HepG2 (cell line): ENCODE results near the gene CDR2L. TPM values are rescaled to one million over a fixed set of nuclear protein-coding genes. Genes with fewer than 3 reads are reported as not detected.

Experiments
- ATAC-seq: fragments of 200-7000 bp; cut with Tn5 transposase; 3 replicates; pipeline ENCODE4 v1.9.1; 2020; ENCODE audit warnings: mild to moderate bottlenecking, moderate library complexity
- BruUV-seq: library from RNA; stranded (reverse); fragments of 400-500 nt; replicated peaks from 2 replicates; lab custom pipeline; 2021; lab: Mats Ljungman, UMichigan
- CTCF ChIA-PET: fragments of 300-600 bp; formaldehyde crosslinking; extraction: SDS; loops from one replicate; lab custom pipeline; 2021; ENCODE audit warnings: low total read pairs, inconsistent platforms, low intra/inter-chr PET ratio; lab: Yijun Ruan, JAX
- POLR2A ChIA-PET: fragments of 350-600 bp; sonication (Branson Sonifier 250); formaldehyde crosslinking; loops from one replicate; lab custom pipeline; 2020; ENCODE audit warnings: antibody characterized with exemption, inconsistent platforms; lab: Yijun Ruan, JAX
- DNase-seq: peaks from one replicate; pipeline ENCODE4 v3.0.0-alpha.2; 2015; ENCODE audit warnings: low spot score
- FAIRE-seq: peaks from 3 replicates; lab custom pipeline; 2011; peaks lifted over from hg19 to GRCh38; lab: Jason Lieb, UNC
- H2AFZ ChIP-seq: one replicate; pipeline ENCODE4 v1.6.1; 2011; ENCODE audit warnings: low read length, inconsistent platforms
- H3K27ac ChIP-seq: fragments of 300-600 bp; 3 replicates; pipeline ENCODE4 v1.8.0; 2011; ENCODE audit warnings: mixed run types, mild to moderate bottlenecking, mixed read lengths, low read length, inconsistent platforms; ENCODE audit not compliant: insufficient read depth; ENCODE audit errors: extremely low read length
- H3K27me3 ChIP-seq, 2 experiments: fragments of 200-600 bp in 1 of 2; 2 replicates in 1 of 2; 3 replicates in 1 of 2; pipeline versions ENCODE4 v1.6.0 to v1.8.0; 2011; ENCODE audit warnings: low read length in 2 of 2, mild to moderate bottlenecking in 2 of 2, moderate library complexity in 2 of 2, inconsistent platforms in 1 of 2; ENCODE audit not compliant: insufficient read depth in 2 of 2, control insufficient read depth in 1 of 2
- H3K36me3 ChIP-seq, 2 experiments: fragments of 200-600 bp in 1 of 2; replicated peaks in 1 of 2; 2 replicates in 1 of 2; 3 replicates in 1 of 2; pipeline versions ENCODE4 v1.5.1 to v1.8.0; 2011; ENCODE audit warnings: low read length in 2 of 2, inconsistent platforms in 1 of 2; ENCODE audit not compliant: insufficient read depth in 2 of 2, control insufficient read depth in 1 of 2
- H3K4me1 ChIP-seq: 2 replicates; pipeline ENCODE4 v1.5.1; 2012; ENCODE audit warnings: low read length, inconsistent platforms; ENCODE audit not compliant: insufficient read depth
- H3K4me2 ChIP-seq: 2 replicates; pipeline ENCODE4 v1.6.0; 2011; ENCODE audit warnings: low read depth, low read length, inconsistent platforms
- H3K4me3 ChIP-seq, 3 experiments: fragments of 200-600 bp in 1 of 3; sonication (generic), shearing (Covaris generic) in 1 of 3; replicated peaks in 1 of 3; 2 replicates each; pipeline ENCODE4 v1.5.1; 2011 to 2016; ENCODE audit warnings: low read length in 3 of 3, inconsistent platforms in 2 of 3, low read depth in 2 of 3, mild to moderate bottlenecking in 2 of 3, control low read depth in 1 of 3, mixed read lengths in 1 of 3; ENCODE audit not compliant: insufficient read depth in 1 of 3
- H3K79me2 ChIP-seq: one replicate; pipeline ENCODE4 v1.6.1; 2011; ENCODE audit warnings: low read length, inconsistent platforms; ENCODE audit not compliant: insufficient read depth
- H3K9ac ChIP-seq: 2 replicates; pipeline ENCODE4 v1.6.0; 2011; ENCODE audit warnings: mild to moderate bottlenecking, low read depth, low read length, inconsistent platforms; ENCODE audit not compliant: insufficient read depth
- H3K9me3 ChIP-seq: 2 replicates; pipeline ENCODE4 v1.5.1; 2012; ENCODE audit warnings: mild to moderate bottlenecking, low read length
- H4K20me1 ChIP-seq: 2 replicates; pipeline ENCODE4 v1.6.0; 2011; ENCODE audit warnings: inconsistent platforms, mild to moderate bottlenecking, low read length, moderate library complexity; ENCODE audit not compliant: insufficient read depth
- AGO2 ChIP-seq: fragments of 200-400 bp; formaldehyde crosslinking; optimal IDR thresholded peaks from 2 replicates; pipeline ENCODE3; 2017; ENCODE audit warnings: mild to moderate bottlenecking, low read depth, low read length, moderate library complexity
- ELF4 ChIP-seq: sonication (generic); formaldehyde crosslinking; IDR thresholded peaks from 2 replicates; pipeline ENCODE4 v1.5.0; 2020; ENCODE audit warnings: missing genetic modification reagents, mild to moderate bottlenecking, moderate library complexity, borderline replicate concordance
- FOSL2 ChIP-seq: sonication (generic); formaldehyde crosslinking; IDR thresholded peaks from 2 replicates; pipeline ENCODE4 v1.4.0; 2020; ENCODE audit warnings: missing genetic modification reagents
- FOXO1 ChIP-seq: sonication (generic); formaldehyde crosslinking; IDR thresholded peaks from 2 replicates; pipeline ENCODE4 v1.4.0; 2020; ENCODE audit warnings: missing genetic modification reagents
- MIER2 ChIP-seq: IDR thresholded peaks from 2 replicates; pipeline ENCODE4 v1.6.1; 2016; ENCODE audit warnings: missing biosample characterization, missing genetic modification reagents
- SOX13 ChIP-seq, 3 experiments: fragments of 450-650 bp in 1 of 3; sonication (generic) in 1 of 3; formaldehyde crosslinking in 1 of 3; IDR thresholded peaks in 2 of 3; conservative IDR thresholded peaks in 1 of 3; 2 replicates each; pipeline versions ENCODE4 v1.5.0 to v1.6.1; 2016 to 2020; ENCODE audit warnings: antibody characterized with exemption in 1 of 3, mild to moderate bottlenecking in 1 of 3, missing compliant biosample characterization in 1 of 3, missing genetic modification reagents in 1 of 3, moderate library complexity in 1 of 3
- SRF ChIP-seq: IDR thresholded peaks from 2 replicates; pipeline ENCODE4 v1.6.1; 2011; ENCODE audit warnings: mild to moderate bottlenecking, low read depth, low read length, moderate library complexity
- ZBTB1 ChIP-seq: sonication (generic); formaldehyde crosslinking; IDR thresholded peaks from 2 replicates; pipeline ENCODE4 v1.4.0; 2020; ENCODE audit warnings: missing genetic modification reagents, borderline replicate concordance
- ZC3H13 ChIP-seq: sonication (generic); formaldehyde crosslinking; IDR thresholded peaks from 2 replicates; pipeline ENCODE4 v1.8.1; 2023; ENCODE audit warnings: mild to moderate bottlenecking, missing genetic modification reagents, moderate library complexity
- ZNF383 ChIP-seq: sonication (generic); formaldehyde crosslinking; IDR thresholded peaks from 2 replicates; pipeline ENCODE4 v1.4.0; 2020; ENCODE audit warnings: missing genetic modification reagents, mild to moderate bottlenecking, borderline replicate concordance
- ZNF430 ChIP-seq: sonication (generic); formaldehyde crosslinking; IDR thresholded peaks from 2 replicates; pipeline ENCODE4 v1.9.0; 2021; ENCODE audit warnings: mild to moderate bottlenecking, missing genetic modification reagents
- ZNF496 ChIP-seq: sonication (generic); formaldehyde crosslinking; IDR thresholded peaks from 2 replicates; pipeline ENCODE4 v1.8.1; 2023; ENCODE audit warnings: mild to moderate bottlenecking, moderate library complexity, missing genetic modification reagents; ENCODE audit not compliant: insufficient replicate concordance
- WGBS: methylation state at CpG from one replicate; pipeline ENCODE4 v1.1.6; 2017; ENCODE audit warnings: low lambda C conversion rate; 5-methylcytosine and 5-hydroxymethylcytosine counted together
- in situ Hi-C: cut with HindIII; loops from 2 replicates; pipeline ENCODE4 v1.10.0; 2017; ENCODE audit warnings: low pct_unique_long_range_greater_than_20kb; ENCODE audit not compliant: extremely low pct_ligation_motif_present
- intact Hi-C: fragments of 100-400 bp; cut with micrococcal nuclease; formaldehyde crosslinking; loops from one replicate; pipeline ENCODE4 v1.10.0; 2022; ENCODE audit not compliant: unreplicated experiment
- polyA plus RNA-seq, 8 experiments: library from polyadenylated mRNA; depleted of rRNA in 3 of 8; stranded (reverse) in 7 of 8; unstranded in 1 of 8; fragments of >200 nt; fragmentation: Illumina TruSeq in 4 of 8; extraction: Trizol in 4 of 8; gene quantifications; 2 replicates each; pipeline versions ENCODE4 v1.2.1 to v1.2.3, GENCODE V29; 2011 to 2016; ENCODE audit warnings: low read depth in 4 of 8, missing spikeins in 1 of 8, mixed read lengths in 1 of 8; ENCODE audit not compliant: insufficient read depth in 1 of 8
- total RNA-seq, 5 experiments: library from RNA; depleted of rRNA; stranded (reverse); fragments of >200 nt; fragmentation: Illumina TruSeq; extraction: Trizol; gene quantifications; 2 replicates each; pipeline ENCODE4 v1.2.3, GENCODE V29; 2016; ENCODE audit warnings: low read depth in 1 of 5
- TF ChIP-seq, protein P1 (sequence below): sonication (generic); formaldehyde crosslinking; IDR thresholded peaks from 2 replicates; pipeline ENCODE4 v1.8.0; 2022; ENCODE audit warnings: missing genetic modification reagents, mild to moderate bottlenecking, inconsistent platforms, borderline replicate concordance
- TF ChIP-seq, protein P2 (sequence below): sonication (generic); formaldehyde crosslinking; IDR thresholded peaks from 2 replicates; pipeline ENCODE4 v1.5.0; 2020; ENCODE audit warnings: missing genetic modification reagents
- TF ChIP-seq, protein P3 (sequence below): sonication (generic); formaldehyde crosslinking; IDR thresholded peaks from 2 replicates; pipeline ENCODE4 v1.8.1; 2022; ENCODE audit warnings: mild to moderate bottlenecking, missing genetic modification reagents

CDR2L gene
- total and polyA plus RNA-seq, 2 of the 13 experiments (the other 11 are each of a cell fraction or from before 2014, with no cell fraction given) = 1.9 to 2.1 TPM

DNA sequence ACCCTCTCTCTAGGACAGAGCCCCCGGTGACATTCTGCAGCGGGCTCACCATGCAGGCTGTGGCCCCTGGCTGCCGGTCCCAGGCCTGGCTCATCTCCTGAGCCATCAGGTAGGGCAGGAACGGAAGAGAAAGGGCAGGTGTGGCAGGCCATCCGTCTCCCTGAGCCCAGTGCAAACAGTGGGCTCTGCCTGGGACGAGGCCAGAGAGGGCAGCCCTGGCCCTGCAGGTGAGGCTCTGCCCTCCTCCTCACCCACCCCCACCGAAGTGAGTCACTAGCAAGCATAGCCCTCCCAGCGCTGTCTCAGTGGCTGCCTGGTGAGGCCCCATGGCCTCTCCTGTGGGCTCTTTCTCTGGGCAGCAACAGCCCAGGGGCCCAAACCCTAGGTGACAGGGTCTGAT, 37.2 kb upstream of the CDR2L start:
- in situ Hi-C loops (loop anchor here (5.0 kb wide), 1 partner anchor 148 kb away; no protein-coding TSS in a partner anchor), intact Hi-C loops (no loop called here)
- Histone ChIP-seq H4K20me1 (no peaks in the 10 kb centered on the region), H3K36me3 (no peaks in the 10 kb centered on the region), H3K9ac (no peak overlapping the region), H3K4me2 (no peak overlapping the region), H2AFZ (no peak overlapping the region), H3K4me3 (no peak overlapping the region), H3K27ac (no peak overlapping the region), H3K27me3 (peaks cover 15 to 65% of the 10 kb centered on the region in 2 experiments), H3K79me2 (no peaks in the 10 kb centered on the region), H3K4me1 (peaks cover 10% of the 10 kb centered on the region), H3K9me3 (no peaks in the 10 kb centered on the region)
- BruUV-seq = no TSS peak
- FAIRE-seq (no peak), ATAC-seq (peak; percentile 46), DNase-seq (no peak)
- 15% methylated on average over 6 of the region's 8 CpGs for WGBS
- TF ChIP-seq, protein P1, sequence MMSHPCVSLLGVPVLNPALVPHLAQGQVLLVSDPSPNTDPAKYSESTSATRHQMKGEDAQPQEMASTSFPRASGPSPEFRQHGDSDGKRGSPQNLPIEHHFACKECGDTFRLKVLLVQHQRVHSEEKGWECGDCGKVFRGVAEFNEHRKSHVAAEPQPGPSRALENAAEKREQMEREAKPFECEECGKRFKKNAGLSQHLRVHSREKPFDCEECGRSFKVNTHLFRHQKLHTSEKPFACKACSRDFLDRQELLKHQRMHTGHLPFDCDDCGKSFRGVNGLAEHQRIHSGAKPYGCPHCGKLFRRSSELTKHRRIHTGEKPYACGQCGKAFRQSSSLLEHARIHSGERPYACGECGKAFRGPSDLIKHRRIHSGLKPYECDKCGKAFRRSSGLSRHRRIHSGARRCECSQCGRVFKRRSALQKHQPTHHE (CRISPR knock-in tag) = no peak
- TF ChIP-seq AGO2 (peak; percentile 33), FOSL2 (CRISPR knock-in tag) (peak; percentile 67), MIER2 (CRISPR knock-in tag) (no peak)
- ChIA-PET CTCF (no interaction called here), POLR2A (interaction anchor here (1.4 kb wide), 1 partner anchor 11 kb away, joined by 3 read pairs; no protein-coding TSS in a partner anchor)

DNA sequence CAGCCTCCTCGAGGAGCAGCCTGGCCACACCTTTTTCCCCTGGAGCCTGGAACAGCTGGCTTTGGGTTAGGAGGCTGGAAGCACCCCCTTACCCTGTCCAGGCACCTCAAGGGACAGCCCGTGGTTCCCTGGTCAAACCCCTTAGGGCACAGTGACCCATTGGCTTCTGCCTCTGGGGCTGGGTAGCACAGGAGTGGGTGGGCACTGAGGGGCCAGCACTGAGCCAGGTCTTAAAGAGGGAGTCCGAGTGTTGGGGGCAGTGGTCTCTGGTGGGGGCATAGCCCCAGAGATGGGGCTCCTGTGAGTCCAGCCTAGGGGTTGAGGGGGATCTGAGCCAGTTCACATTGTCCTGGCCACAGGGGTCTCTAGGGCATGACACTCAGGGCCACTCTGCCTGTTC, 36.4 kb upstream of the CDR2L start:
- FAIRE-seq = no peak
- POLR2A ChIA-PET = interaction anchor here (0.5 to 1.4 kb wide), 2 partner anchors 11 to 81 kb away, joined by 3 read pairs; no protein-coding TSS in a partner anchor
- no TSS peak for BruUV-seq
- TF ChIP-seq SOX13 (IDR thresholded peaks at IDR 0.05) (no peak), SOX13 (CRISPR knock-in tag; conservative IDR thresholded peaks at IDR 0.05 in 1 of 2, IDR thresholded peaks at IDR 0.05 in 1 of 2) (no peak), ZBTB1 (CRISPR knock-in tag) (no peak), ZNF430 (CRISPR knock-in tag) (no peak), ELF4 (CRISPR knock-in tag) (no peak), FOXO1 (no peak), SRF (no peak), ZNF496 (CRISPR knock-in tag) (no peak), ZNF383 (CRISPR knock-in tag) (no peak), ZC3H13 (no peak)
- TF ChIP-seq, protein P2, sequence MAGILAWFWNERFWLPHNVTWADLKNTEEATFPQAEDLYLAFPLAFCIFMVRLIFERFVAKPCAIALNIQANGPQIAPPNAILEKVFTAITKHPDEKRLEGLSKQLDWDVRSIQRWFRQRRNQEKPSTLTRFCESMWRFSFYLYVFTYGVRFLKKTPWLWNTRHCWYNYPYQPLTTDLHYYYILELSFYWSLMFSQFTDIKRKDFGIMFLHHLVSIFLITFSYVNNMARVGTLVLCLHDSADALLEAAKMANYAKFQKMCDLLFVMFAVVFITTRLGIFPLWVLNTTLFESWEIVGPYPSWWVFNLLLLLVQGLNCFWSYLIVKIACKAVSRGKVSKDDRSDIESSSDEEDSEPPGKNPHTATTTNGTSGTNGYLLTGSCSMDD (CRISPR knock-in tag) = no peak
- TF ChIP-seq, protein P3, sequence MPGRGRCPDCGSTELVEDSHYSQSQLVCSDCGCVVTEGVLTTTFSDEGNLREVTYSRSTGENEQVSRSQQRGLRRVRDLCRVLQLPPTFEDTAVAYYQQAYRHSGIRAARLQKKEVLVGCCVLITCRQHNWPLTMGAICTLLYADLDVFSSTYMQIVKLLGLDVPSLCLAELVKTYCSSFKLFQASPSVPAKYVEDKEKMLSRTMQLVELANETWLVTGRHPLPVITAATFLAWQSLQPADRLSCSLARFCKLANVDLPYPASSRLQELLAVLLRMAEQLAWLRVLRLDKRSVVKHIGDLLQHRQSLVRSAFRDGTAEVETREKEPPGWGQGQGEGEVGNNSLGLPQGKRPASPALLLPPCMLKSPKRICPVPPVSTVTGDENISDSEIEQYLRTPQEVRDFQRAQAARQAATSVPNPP (CRISPR knock-in tag) = no peak

More for the DNA sequence above, 36.4 kb upstream of the CDR2L start:
- no peaks in the 10 kb centered on the region for H4K20me1 ChIP-seq
- WGBS = 7% methylated on average over 2 of the region's 3 CpGs
- H3K9ac ChIP-seq = no peak overlapping the region
- in situ Hi-C loops (loop anchor here (5.0 kb wide), 1 partner anchor 149 kb away; no protein-coding TSS in a partner anchor), intact Hi-C loops (no loop called here)
- DNase-seq = no peak
- H2AFZ ChIP-seq = no peak overlapping the region
- ATAC-seq = no peak
- no peak overlapping the region for H3K27ac ChIP-seq
- CTCF ChIA-PET = no interaction called here
- no peak overlapping the region for H3K4me2 ChIP-seq
- H3K27me3 ChIP-seq = peaks cover 10 to 59% of the 10 kb centered on the region in 2 experiments; a peak in 4 of 5 replicates
- peaks cover 10% of the 10 kb centered on the region for H3K4me1 ChIP-seq
- H3K79me2 ChIP-seq = no peaks in the 10 kb centered on the region
- no peak overlapping the region for H3K4me3 ChIP-seq
- H3K9me3 ChIP-seq = no peaks in the 10 kb centered on the region
- H3K36me3 ChIP-seq = no peaks in the 10 kb centered on the region
